Measurements from ENCODE around the gene GATAD2B. TPM values are rescaled to one million over a fixed set of nuclear protein-coding genes. Genes with fewer than 3 reads are reported as not detected.
"Not testable (repeated sequence)": the region's sequence is repeated elsewhere in the genome, so short reads cannot be mapped to it uniquely, and the experiment has no call there.

The GATAD2B gene
- total and polyA plus RNA-seq, 2 of the 4 experiments (the other 2 are of a cell fraction) = 3.8 to 6.2 TPM

GRCh38 chr1:153841463-153841994 lies 81.2 kb downstream of the GATAD2B start:
- H3K9ac ChIP-seq (ENCODE audit: low read depth, low read length) = no peak overlapping the region
- WGBS, 2 experiments (ENCODE audit: extremely low coverage in 2 of 2, insufficient read length in 1 of 2) = no CpG with 5 or more reads among the region's 3 CpGs
- peaks cover 9% of the 10 kb centered on the region; the same call in 1 of the 2 replicates for H4K20me1 ChIP-seq (ENCODE audit: insufficient read depth, low read length)
- TSS peak; percentile 31 for BruUV-seq (replicated peaks)
- no peak overlapping the region for H3K56ac ChIP-seq (ENCODE audit: extremely low read depth, insufficient read depth, low read length)
- H3K27ac ChIP-seq (ENCODE audit: insufficient read depth, low read length) = no peak overlapping the region
- ChIA-PET POLR2A (ENCODE audit: unreplicated experiment) (no interaction called here), CTCF (no interaction called here)
- no peaks in the 10 kb centered on the region for H3K27me3 ChIP-seq (ENCODE audit: control insufficient read depth, insufficient read depth, low read length)
- no peaks in the 10 kb centered on the region for H3K36me3 ChIP-seq (ENCODE audit: control insufficient read depth, insufficient read depth, low read length)
- peak; percentile 50 for TF ChIP-seq NFE2L2 (IDR thresholded peaks at IDR 0.05; ENCODE audit: low read depth, low read length)
- 0 out of 2 replicates have a peak, but pooled peaks have one; percentile 1 for TF ChIP-seq MAFK (IDR thresholded peaks at IDR 0.05; ENCODE audit: low read depth, low read length)
- no peak for TF ChIP-seq MXI1 (IDR thresholded peaks at IDR 0.05; ENCODE audit: borderline replicate concordance, low read depth, low read length)
- H3K9me3 ChIP-seq (ENCODE audit: control insufficient read depth, insufficient read depth, low read length) = no peaks in the 10 kb centered on the region
- H3K4me1 ChIP-seq (ENCODE audit: control insufficient read depth, insufficient read depth, low read length) = no peaks in the 10 kb centered on the region
- no peak overlapping the region for H3K18ac ChIP-seq (ENCODE audit: low read depth, low read length)
- H3K79me1 ChIP-seq (ENCODE audit: low read depth in 1 of 2, low read length in 2 of 2) = peaks cover 24 to 51% of the 10 kb centered on the region in 2 experiments
- no peak overlapping the region for H4K8ac ChIP-seq (ENCODE audit: low read depth in 2 of 2, low read length in 2 of 2)
- H2AK5ac ChIP-seq (ENCODE audit: low read depth, low read length) = no peak overlapping the region
- H2AFZ ChIP-seq (replicated peaks; ENCODE audit: low read length, poor library complexity) = no peak overlapping the region
- no peak overlapping the region for H3K23ac ChIP-seq (ENCODE audit: low read depth, low read length)
- H2AK9ac ChIP-seq (replicated peaks; ENCODE audit: low read depth, low read length, poor library complexity) = no peak overlapping the region
- no peak overlapping the region for H3K4me2 ChIP-seq (ENCODE audit: low read depth, low read length)
- intact Hi-C loops (cut with micrococcal nuclease) = no loop called here
- dilution Hi-C loops (cut with HindIII; ENCODE audit: low sequenced_read_pairs, unreplicated experiment) = no loop called here
- no peak overlapping the region for H3K4ac ChIP-seq (ENCODE audit: low read depth, low read length)
- no peak overlapping the region for H3K4me3 ChIP-seq (ENCODE audit: insufficient read depth, low read depth, low read length)
- 0 out of 2 replicates have a peak, but pooled peaks cover 2% of the 10 kb centered on the region for H3K9me1 ChIP-seq (ENCODE audit: insufficient read depth, low read length)
- H2BK20ac ChIP-seq (ENCODE audit: low read depth, low read length) = no peak overlapping the region
- no peak overlapping the region for H2BK120ac ChIP-seq (ENCODE audit: low read depth, low read length)
- ATAC-seq (ENCODE audit: low read depth) (peak; percentile 56), DNase-seq (peak; percentile 71)
- H4K91ac ChIP-seq (ENCODE audit: insufficient read depth, low read depth, low read length) = no peak overlapping the region
- no peak overlapping the region for H3K14ac ChIP-seq (replicated peaks; ENCODE audit: low read depth, low read length)
- no peak overlapping the region for H2BK5ac ChIP-seq (ENCODE audit: low read depth, low read length, poor library complexity, severe bottlenecking)
- in situ Hi-C loops (cut with MboI; ENCODE audit: low sequenced_read_pairs) = no loop called here
- no peak overlapping the region for H2BK15ac ChIP-seq (ENCODE audit: low read depth, low read length)
- no peak overlapping the region for H4K5ac ChIP-seq (ENCODE audit: low read depth, low read length)

- H4K5ac ChIP-seq (ENCODE audit: low read depth, low read length); POLR2A ChIA-PET (ENCODE audit: unreplicated experiment); CTCF ChIA-PET; H3K4me3 ChIP-seq (ENCODE audit: insufficient read depth, low read depth, low read length); H3K23ac ChIP-seq (ENCODE audit: low read depth, low read length); H3K4me1 ChIP-seq (ENCODE audit: control insufficient read depth, insufficient read depth, low read length); H4K20me1 ChIP-seq (ENCODE audit: insufficient read depth, low read length); H3K36me3 ChIP-seq (ENCODE audit: control insufficient read depth, insufficient read depth, low read length); BruUV-seq (replicated peaks); H3K27ac ChIP-seq (ENCODE audit: insufficient read depth, low read length); intact Hi-C loops (cut with micrococcal nuclease); H4K8ac ChIP-seq (ENCODE audit: low read depth in 2 of 2, low read length in 2 of 2); H3K27me3 ChIP-seq (ENCODE audit: control insufficient read depth, insufficient read depth, low read length); H3K18ac ChIP-seq (ENCODE audit: low read depth, low read length); ATAC-seq (ENCODE audit: low read depth); dilution Hi-C loops (cut with HindIII; ENCODE audit: low sequenced_read_pairs, unreplicated experiment); H2BK15ac ChIP-seq (ENCODE audit: low read depth, low read length); H3K9me3 ChIP-seq (ENCODE audit: control insufficient read depth, insufficient read depth, low read length); H3K14ac ChIP-seq (replicated peaks; ENCODE audit: low read depth, low read length); H2AK5ac ChIP-seq (ENCODE audit: low read depth, low read length); H3K4me2 ChIP-seq (ENCODE audit: low read depth, low read length); H2BK120ac ChIP-seq (ENCODE audit: low read depth, low read length); H2AK9ac ChIP-seq (replicated peaks; ENCODE audit: low read depth, low read length, poor library complexity); H3K4ac ChIP-seq (ENCODE audit: low read depth, low read length); H3K56ac ChIP-seq (ENCODE audit: extremely low read depth, insufficient read depth, low read length); H4K91ac ChIP-seq (ENCODE audit: insufficient read depth, low read depth, low read length); DNase-seq; H2AFZ ChIP-seq (replicated peaks; ENCODE audit: low read length, poor library complexity); in situ Hi-C loops (cut with MboI; ENCODE audit: low sequenced_read_pairs); H2BK20ac ChIP-seq (ENCODE audit: low read depth, low read length); H2BK5ac ChIP-seq (ENCODE audit: low read depth, low read length, poor library complexity, severe bottlenecking); H3K9ac ChIP-seq (ENCODE audit: low read depth, low read length); H3K9me1 ChIP-seq (ENCODE audit: insufficient read depth, low read length): not testable (repeated sequence)
- WGBS, 2 experiments (ENCODE audit: extremely low coverage in 2 of 2, insufficient read length in 1 of 2) = 100% methylated on average over 8 of the region's 14 CpGs; no CpG with 5 or more reads in 1 of the 2 experiments
- H3K79me1 ChIP-seq (ENCODE audit: low read depth in 1 of 2, low read length in 2 of 2) = peaks cover 26 to 55% of the 10 kb centered on the region in 2 experiments
Observed at GRCh38 chr1:153840774-153841173, 82.0 kb downstream of the GATAD2B start.
